Fibroblast of villous mesenchyme (primary cell): ENCODE results near the gene ZFTA. TPM values are rescaled to one million over a fixed set of nuclear protein-coding genes. Genes with fewer than 3 reads are reported as not detected.

Experiments
- DNase-seq: peaks from one replicate; pipeline ENCODE4 v3.0.0-alpha.2; 2010; ENCODE audit warnings: low read depth
- H3K4me3 ChIP-seq: 2 replicates; pipeline ENCODE4 v1.5.1; 2011; ENCODE audit warnings: low read depth, mild to moderate bottlenecking, low read length
- total RNA-seq: library from RNA; depleted of rRNA; stranded (reverse); fragments of >200 nt; gene quantifications from 2 replicates; pipeline ENCODE4 v1.2.3, GENCODE V29; 2012
- TF ChIP-seq, protein P1 (sequence below): IDR thresholded peaks from 2 replicates; pipeline ENCODE4 v1.5.1; 2012; ENCODE audit warnings: low read depth, mild to moderate bottlenecking, low read length; ENCODE audit not compliant: insufficient read depth

The ZFTA gene
- total RNA-seq, 1 donor = 16.0 TPM

DNA sequence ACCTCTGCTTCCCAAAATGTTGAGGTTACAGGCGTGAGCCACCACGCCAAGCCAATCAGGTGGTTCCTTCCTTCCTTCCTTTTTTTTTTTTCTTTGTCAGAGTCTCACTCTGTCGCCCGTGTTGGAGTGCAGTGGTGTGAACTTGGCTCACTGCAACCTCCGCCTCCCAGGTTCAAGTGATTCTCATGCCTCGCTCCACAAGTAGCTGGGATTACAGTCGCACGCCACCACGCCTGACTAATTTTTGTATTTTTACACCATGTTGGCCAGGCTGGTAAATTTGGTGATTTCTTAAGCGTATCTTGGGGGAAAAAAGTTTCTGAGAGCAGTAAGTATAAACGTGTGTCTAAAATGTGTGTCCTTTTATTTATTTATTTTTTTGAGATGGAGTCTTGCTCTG is 26.5 kb upstream of the ZFTA start:
- DNase-seq = no peak
- TF ChIP-seq, protein P1, sequence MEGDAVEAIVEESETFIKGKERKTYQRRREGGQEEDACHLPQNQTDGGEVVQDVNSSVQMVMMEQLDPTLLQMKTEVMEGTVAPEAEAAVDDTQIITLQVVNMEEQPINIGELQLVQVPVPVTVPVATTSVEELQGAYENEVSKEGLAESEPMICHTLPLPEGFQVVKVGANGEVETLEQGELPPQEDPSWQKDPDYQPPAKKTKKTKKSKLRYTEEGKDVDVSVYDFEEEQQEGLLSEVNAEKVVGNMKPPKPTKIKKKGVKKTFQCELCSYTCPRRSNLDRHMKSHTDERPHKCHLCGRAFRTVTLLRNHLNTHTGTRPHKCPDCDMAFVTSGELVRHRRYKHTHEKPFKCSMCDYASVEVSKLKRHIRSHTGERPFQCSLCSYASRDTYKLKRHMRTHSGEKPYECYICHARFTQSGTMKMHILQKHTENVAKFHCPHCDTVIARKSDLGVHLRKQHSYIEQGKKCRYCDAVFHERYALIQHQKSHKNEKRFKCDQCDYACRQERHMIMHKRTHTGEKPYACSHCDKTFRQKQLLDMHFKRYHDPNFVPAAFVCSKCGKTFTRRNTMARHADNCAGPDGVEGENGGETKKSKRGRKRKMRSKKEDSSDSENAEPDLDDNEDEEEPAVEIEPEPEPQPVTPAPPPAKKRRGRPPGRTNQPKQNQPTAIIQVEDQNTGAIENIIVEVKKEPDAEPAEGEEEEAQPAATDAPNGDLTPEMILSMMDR = no peak
- H3K4me3 ChIP-seq = no peak overlapping the region

DNA sequence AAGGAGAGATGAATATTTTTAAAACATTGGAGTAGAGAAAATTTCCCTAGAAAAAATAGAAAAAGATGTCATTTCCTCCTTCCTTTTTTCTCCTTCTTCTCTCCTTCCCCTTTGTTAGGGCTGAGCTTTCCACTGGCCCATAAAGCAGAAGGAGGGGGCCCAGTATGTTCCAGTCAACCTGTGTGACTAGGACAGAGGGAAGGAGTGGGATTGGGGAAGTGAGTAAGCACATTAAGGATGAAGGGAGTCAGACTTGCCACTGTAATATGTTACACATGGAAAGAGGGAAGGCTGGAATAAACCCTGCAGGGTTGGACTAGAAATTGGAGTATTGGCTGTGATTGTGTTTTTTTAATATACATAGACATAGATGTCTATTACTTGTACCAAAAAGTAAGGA is 24.6 kb upstream of the ZFTA start:
- no peak for DNase-seq
- TF ChIP-seq, protein P1 = no peak

DNA sequence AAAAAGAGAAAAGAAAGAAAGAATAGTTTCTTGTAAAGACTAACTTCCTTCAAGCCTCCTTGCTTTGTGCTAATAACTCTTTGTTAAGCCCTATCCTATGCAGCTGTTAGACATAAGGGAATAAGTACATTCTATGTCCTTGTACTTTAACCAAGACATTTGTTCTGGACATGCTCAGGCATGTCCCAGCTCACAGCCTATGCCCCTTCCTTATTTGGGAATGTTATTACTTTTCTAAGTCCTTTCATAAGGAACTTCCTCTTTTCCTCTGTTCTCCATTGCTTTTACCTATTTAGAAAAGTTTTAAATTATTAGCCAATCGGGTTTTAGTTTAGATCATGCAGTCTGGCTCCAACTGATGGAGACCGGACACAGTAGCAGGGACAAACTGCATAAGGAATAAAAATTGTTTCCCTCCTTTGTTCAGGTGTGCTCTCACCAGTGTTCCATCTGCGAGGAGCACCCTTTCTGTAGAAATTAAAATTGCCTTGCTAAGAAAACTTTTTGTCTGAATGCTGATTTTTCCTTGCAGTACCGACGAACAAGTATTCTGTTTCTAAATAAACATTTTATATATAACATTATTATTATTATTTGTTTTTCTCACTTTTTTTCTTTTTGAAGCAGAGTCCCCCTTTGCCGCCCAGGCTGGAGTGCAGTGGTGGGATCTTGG is 23.1 kb upstream of the ZFTA start:
- DNase-seq = peak; percentile 20
- TF ChIP-seq, protein P1 = no peak
- no peak overlapping the region for H3K4me3 ChIP-seq

More for the DNA sequence above, 24.6 kb upstream of the ZFTA start:
- no peak overlapping the region for H3K4me3 ChIP-seq

DNA sequence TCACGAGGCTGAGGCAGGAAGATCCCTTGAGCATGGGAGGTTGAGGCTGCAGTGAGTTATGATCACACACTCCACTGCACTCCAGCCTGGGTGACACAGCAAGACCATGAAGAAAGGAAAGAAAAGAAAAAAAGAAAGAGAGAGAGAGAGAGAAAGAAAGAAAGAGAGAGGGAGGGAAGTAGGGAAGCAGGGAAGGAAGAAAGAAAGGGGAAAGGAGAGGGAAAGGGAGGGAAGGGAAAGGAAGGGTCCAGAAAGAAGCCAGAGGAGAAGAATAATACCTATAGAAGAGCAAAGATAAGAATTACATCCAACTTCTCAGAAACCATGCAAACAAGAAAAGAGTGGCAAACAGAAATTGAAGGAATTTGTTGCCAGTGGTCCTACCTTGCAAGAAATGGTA is 17.2 kb upstream of the ZFTA start:
- TF ChIP-seq, protein P1 = no peak
- H3K4me3 ChIP-seq = no peak overlapping the region
- DNase-seq = no peak

DNA sequence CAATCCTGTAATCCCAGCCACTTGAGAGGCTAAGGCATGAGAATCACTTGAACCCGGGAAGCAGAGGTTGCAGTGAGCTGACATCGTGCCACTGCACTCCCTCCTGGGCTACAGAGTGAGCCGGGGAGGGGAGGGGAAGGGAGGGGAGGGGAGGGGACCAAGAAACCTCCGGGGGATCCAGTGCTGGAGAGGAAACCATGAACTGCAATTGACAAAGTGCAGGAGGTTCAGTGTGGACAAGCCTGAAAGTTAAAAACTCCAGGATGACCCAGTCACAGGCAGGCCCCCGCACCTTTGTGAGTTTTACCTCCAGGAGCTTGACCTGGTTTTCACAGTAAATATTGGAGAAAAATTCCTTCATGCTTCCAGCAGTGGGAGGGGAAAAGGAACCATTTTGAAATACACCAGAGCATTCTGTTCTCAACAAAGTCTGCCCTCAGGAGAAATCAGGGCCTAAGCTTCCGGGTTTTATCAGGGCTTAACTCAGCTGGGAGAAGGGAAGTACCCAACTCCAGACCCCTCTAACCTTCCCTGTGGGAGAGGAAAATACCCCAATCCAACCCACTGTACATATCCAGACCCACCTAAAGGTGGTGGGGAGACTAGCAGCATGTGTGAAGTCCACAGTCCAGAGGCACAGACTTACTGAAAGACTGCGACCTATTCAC is 15.5 kb upstream of the ZFTA start:
- DNase-seq = no peak
- TF ChIP-seq, protein P1 = no peak

DNA sequence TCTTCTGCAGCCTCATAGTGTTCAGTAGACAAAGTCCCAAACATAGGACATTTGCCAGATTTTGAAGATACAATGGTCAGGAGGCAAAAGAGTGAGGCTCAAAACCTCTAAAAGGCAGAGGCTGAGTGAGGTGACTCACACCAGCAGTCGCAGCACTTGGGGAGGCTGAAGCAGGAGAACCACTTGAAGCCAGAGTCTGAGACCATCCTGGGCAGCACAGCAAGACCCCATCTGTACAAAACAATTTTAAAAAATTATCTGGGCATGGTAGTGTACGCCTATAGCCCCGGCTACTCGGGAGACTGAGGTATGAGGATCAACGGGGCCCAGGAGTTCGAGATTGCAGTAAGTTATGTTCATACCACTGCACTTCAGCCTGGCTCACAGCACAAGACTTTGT is 14.2 kb upstream of the ZFTA start:
- H3K4me3 ChIP-seq = no peak overlapping the region
- DNase-seq = no peak
- TF ChIP-seq, protein P1 = no peak

More for the DNA sequence above, 15.5 kb upstream of the ZFTA start:
- H3K4me3 ChIP-seq = no peak overlapping the region
